ENCODE data around the gene LPCAT2. TPM values are rescaled to one million over a fixed set of nuclear protein-coding genes. Genes with fewer than 3 reads are reported as not detected.

LPCAT2 gene
- total and polyA plus RNA-seq, 2 of the 13 experiments (the other 11 are each of a cell fraction or from before 2014, with no cell fraction given): 9.9 to 17.6 TPM

GRCh38 chr16:55561319-55561848 lies 52.5 kb downstream of the LPCAT2 start:
- Histone ChIP-seq H3K27me3 (ENCODE audit: control insufficient read depth in 1 of 2, insufficient read depth in 2 of 2, low read length in 2 of 2) (no peaks in the 10 kb centered on the region), H3K9ac (ENCODE audit: insufficient read depth, low read depth, low read length) (no peak overlapping the region), H3K27ac (ENCODE audit: extremely low read length, insufficient read depth, low read length) (no peak overlapping the region), H3K4me1 (ENCODE audit: insufficient read depth, low read length) (no peaks in the 10 kb centered on the region), H3K79me2 (ENCODE audit: insufficient read depth, low read length) (no peaks in the 10 kb centered on the region), H3K4me2 (ENCODE audit: low read depth, low read length) (no peak overlapping the region), H4K20me1 (ENCODE audit: insufficient read depth, low read length) (no peaks in the 10 kb centered on the region), H2AFZ (ENCODE audit: low read length) (no peak overlapping the region), H3K9me3 (ENCODE audit: low read length) (no peaks in the 10 kb centered on the region), H3K4me3 (replicated peaks in 1 of 3; ENCODE audit: insufficient read depth in 1 of 3, low read depth in 2 of 3, low read length in 3 of 3) (no peak overlapping the region), H3K36me3 (replicated peaks in 1 of 2; ENCODE audit: control insufficient read depth in 1 of 2, insufficient read depth in 2 of 2, low read length in 2 of 2) (no peaks in the 10 kb centered on the region)
- POLR2A ChIA-PET: no interaction called here
- FAIRE-seq (no peak), ATAC-seq (no peak), DNase-seq (ENCODE audit: low spot score) (no peak)
- 70% methylated on average over 2 of the region's 2 CpGs for WGBS (ENCODE audit: low lambda C conversion rate)
- intact Hi-C loops (cut with micrococcal nuclease; ENCODE audit: unreplicated experiment): no loop called here
- no peak for TF ChIP-seq NFRKB (IDR thresholded peaks at IDR 0.05)
- TF ChIP-seq ZNF251 (CRISPR knock-in tag; IDR thresholded peaks at IDR 0.05): no peak
- TF ChIP-seq KAT2B (IDR thresholded peaks at IDR 0.05; ENCODE audit: borderline replicate concordance, low read depth, low read length): no peak
- TF ChIP-seq POLR2AphosphoS5 (IDR thresholded peaks at IDR 0.05; ENCODE audit: low read depth, low read length): no peak
- TF ChIP-seq RBM39 (IDR thresholded peaks at IDR 0.05; ENCODE audit: low read depth, low read length, poor library complexity, severe bottlenecking): no peak
- TF ChIP-seq SMAD1 (CRISPR knock-in tag; IDR thresholded peaks at IDR 0.05; ENCODE audit: borderline replicate concordance, low read depth): no peak
- TF ChIP-seq NFKBIZ (CRISPR knock-in tag; IDR thresholded peaks at IDR 0.05): no peak
- no peak for TF ChIP-seq BRCA1 (CRISPR knock-in tag; IDR thresholded peaks at IDR 0.05)
- no peak for TF ChIP-seq ZBTB3 (CRISPR knock-in tag; IDR thresholded peaks at IDR 0.05; ENCODE audit: borderline replicate concordance, low read depth)
- no peak for TF ChIP-seq ZNF296 (CRISPR knock-in tag; conservative IDR thresholded peaks at IDR 0.05)
- no peak for TF ChIP-seq STAT5B (CRISPR knock-in tag; IDR thresholded peaks at IDR 0.05)
- no peak for TF ChIP-seq ZNF768 (CRISPR knock-in tag; IDR thresholded peaks at IDR 0.05)
- TF ChIP-seq, protein P1, sequence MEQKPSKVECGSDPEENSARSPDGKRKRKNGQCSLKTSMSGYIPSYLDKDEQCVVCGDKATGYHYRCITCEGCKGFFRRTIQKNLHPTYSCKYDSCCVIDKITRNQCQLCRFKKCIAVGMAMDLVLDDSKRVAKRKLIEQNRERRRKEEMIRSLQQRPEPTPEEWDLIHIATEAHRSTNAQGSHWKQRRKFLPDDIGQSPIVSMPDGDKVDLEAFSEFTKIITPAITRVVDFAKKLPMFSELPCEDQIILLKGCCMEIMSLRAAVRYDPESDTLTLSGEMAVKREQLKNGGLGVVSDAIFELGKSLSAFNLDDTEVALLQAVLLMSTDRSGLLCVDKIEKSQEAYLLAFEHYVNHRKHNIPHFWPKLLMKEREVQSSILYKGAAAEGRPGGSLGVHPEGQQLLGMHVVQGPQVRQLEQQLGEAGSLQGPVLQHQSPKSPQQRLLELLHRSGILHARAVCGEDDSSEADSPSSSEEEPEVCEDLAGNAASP (CRISPR knock-in tag; IDR thresholded peaks at IDR 0.05; ENCODE audit: borderline replicate concordance): no peak
- TF ChIP-seq HMGA1 (CRISPR knock-in tag; conservative IDR thresholded peaks at IDR 0.05): no peak
- no peak for TF ChIP-seq PCBP2 (optimal IDR thresholded peaks at IDR 0.05; ENCODE audit: low read depth, low read length, poor library complexity, severe bottlenecking)
- no peak for TF ChIP-seq SYNCRIP (IDR thresholded peaks at IDR 0.05; ENCODE audit: insufficient read depth, low read depth, low read length)
- no peak for TF ChIP-seq TIGD3 (CRISPR knock-in tag; IDR thresholded peaks at IDR 0.05; ENCODE audit: borderline replicate concordance)
- in situ Hi-C loops (cut with HindIII; ENCODE audit: extremely low pct_ligation_motif_present, low pct_unique_long_range_greater_than_20kb): no loop called here
- CTCF ChIA-PET (ENCODE audit: low intra/inter-chr PET ratio, low total read pairs): no interaction called here
- BruUV-seq (replicated peaks): no TSS peak

Measured in HepG2 (cell line).